Omental fat pad (tissue), 4 donors: ENCODE data around the gene GPR6. TPM values are rescaled to one million over a fixed set of nuclear protein-coding genes. Genes with fewer than 3 reads are reported as not detected.

ENCODE experiments used
- ATAC-seq: fragments of 150-250 bp; one replicate; pipeline ENCODE4 v1.9.1; 2016; ENCODE audit warnings: mild to moderate bottlenecking, moderate library complexity; ENCODE audit not compliant: low FRiP score
- DNase-seq: peaks from one replicate; pipeline ENCODE4 v3.0.0-alpha.2; 2019; ENCODE audit warnings: low spot score
- total RNA-seq, 4 donors: library from RNA; depleted of rRNA; stranded (reverse); fragments of >200 nt; gene quantifications; one replicate each; pipeline ENCODE4 v1.1.0, GENCODE V29; 2016
- TF ChIP-seq, protein P1 (sequence below), 3 donors: fragments of 450-650 bp; IDR thresholded peaks; one replicate each; pipeline ENCODE4 v1.5.1; 2016 to 2017; ENCODE audit warnings: antibody characterized with exemption in 3 of 3, mild to moderate bottlenecking in 3 of 3, moderate library complexity in 2 of 3

Gene GPR6
- total RNA-seq, 4 donors from 2014 or later: not detected

DNA sequence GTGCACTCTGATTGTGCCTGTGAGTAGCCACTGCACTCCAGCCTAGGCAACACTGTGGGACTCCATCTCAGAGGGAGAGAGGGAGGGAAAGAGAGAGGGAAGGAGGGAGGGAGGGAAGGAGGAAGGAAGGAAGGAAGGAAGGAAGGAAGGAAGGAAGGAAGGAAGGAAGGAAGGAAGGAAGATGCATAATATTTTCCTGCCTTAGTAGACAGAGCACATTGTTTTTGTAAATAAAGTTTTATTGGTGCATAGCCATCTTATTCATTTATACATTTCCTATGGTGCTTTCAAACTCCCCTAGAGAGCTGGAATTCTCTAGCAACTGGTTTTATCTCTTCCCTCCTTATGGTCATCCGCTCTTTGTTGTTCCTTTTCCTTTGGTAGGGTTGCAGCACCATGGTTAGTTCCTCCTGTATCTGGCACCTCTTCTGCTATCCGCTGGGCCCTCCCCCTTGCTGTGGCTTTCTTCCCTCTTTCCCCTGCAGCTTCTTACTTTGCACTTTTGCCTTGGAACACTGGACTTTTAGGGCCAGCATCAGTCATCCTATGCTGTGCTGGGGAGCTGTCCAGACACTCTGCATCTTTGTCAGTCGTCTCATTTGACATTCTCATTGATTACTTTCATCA, 20.2 kb downstream of the GPR6 start:
- ATAC-seq: no peak
- DNase-seq: no peak
- TF ChIP-seq, protein P1, sequence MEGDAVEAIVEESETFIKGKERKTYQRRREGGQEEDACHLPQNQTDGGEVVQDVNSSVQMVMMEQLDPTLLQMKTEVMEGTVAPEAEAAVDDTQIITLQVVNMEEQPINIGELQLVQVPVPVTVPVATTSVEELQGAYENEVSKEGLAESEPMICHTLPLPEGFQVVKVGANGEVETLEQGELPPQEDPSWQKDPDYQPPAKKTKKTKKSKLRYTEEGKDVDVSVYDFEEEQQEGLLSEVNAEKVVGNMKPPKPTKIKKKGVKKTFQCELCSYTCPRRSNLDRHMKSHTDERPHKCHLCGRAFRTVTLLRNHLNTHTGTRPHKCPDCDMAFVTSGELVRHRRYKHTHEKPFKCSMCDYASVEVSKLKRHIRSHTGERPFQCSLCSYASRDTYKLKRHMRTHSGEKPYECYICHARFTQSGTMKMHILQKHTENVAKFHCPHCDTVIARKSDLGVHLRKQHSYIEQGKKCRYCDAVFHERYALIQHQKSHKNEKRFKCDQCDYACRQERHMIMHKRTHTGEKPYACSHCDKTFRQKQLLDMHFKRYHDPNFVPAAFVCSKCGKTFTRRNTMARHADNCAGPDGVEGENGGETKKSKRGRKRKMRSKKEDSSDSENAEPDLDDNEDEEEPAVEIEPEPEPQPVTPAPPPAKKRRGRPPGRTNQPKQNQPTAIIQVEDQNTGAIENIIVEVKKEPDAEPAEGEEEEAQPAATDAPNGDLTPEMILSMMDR (IDR thresholded peaks at IDR 0.05): no peak

DNA sequence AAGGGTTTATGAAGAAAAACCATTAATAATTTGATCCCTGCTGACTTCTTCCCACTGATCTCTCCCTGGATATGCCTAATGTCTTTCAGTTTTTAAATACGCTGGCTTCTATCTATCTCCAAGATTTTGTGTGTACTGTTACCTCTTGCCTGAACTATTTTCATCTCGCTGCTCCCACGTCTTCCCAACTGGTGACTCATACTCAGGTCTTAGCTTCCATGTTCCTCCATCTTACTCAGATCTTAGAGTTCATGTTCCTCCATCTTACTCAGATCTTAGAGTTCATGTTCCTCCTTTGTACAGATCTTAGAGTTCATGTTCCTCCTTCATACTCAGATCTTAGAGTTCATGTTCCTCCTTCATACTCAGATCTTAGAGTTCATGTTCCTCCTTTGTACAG, 21.6 kb downstream of the GPR6 start:
- DNase-seq (no peak), ATAC-seq (no peak)
- TF ChIP-seq, protein P1 (IDR thresholded peaks at IDR 0.05): no peak

DNA sequence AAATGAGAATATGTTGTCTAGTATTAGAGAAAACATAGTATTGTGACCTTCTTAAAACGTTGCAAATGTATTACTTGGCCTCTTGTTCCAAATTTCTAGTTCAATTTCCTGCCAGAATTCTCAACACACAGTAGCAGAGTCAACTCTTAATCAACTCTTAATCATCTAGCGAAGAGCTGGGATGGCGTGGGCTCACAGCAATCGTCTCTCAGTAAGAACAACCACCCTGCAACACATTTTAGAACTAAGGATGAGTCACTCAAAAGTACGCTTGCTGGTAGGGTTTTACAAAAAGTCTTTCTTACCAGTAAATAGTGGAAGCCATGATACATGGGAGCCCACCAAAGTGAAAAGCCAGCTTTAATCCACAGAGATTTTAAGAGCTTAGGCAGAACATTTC, 24.6 kb downstream of the GPR6 start:
- ATAC-seq (no peak), DNase-seq (no peak)
- TF ChIP-seq, protein P1 (IDR thresholded peaks at IDR 0.05): no peak

DNA sequence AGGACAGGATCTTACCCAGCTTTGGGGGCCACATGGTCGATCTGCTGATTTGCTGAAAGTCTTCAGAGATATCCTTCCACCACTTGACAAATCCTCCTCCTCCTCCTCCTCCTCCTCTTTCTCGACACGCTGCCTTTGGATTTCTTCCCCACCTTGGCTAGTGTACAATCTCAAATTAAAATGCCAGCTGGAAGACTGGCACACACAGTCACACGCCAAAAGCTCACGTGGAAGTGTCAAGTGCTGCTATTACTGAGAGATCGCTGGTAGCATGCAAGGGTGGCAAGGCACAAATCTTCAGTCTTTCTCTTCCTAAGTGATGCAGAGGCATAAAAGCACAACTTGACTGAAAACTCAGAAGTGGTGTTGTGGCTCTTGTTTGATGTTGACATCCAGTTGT, 35.3 kb downstream of the GPR6 start:
- ATAC-seq: no peak

DNA sequence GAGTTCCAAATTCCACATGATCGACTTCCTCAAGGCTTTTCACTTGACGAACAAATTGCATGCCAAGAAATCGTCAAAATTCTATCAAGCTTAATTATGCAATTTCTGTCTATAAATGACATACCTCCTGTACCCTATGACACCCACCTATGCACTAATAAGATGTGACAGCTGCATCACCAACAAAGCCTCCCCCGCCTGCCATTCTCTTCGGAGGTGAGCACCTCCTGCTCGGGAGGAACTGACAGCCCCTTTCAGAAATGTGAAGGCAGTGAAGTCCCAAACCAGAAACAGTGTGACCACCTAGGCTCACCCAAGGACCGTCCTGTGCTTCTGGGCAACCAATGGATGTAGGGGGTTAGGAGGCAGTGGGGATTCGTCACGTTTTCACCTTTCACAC, 37.1 kb downstream of the GPR6 start:
- ATAC-seq (no peak), DNase-seq (no peak)
- TF ChIP-seq, protein P1 (IDR thresholded peaks at IDR 0.05): no peak

More for the DNA sequence above, 35.3 kb downstream of the GPR6 start:
- DNase-seq: no peak
- TF ChIP-seq, protein P1 (IDR thresholded peaks at IDR 0.05): no peak

DNA sequence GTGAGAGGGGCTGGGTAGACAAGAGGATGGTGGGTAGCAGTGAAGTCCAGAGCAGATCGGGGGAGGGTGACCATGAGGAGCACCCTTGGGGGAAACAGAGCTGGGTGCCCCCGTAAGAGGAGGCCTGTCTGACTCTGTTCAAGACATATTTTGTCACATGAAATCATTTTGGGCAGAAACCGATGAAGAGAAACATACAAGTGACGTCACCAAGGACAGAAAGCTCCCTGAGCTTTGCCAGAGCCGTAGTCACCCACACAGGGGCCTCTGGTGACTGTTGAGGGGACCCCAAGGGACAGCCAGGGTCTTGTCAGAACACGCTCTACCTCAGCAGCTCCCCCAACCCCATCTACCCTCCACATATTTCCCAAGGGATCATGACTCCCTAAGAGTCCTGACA, 39.2 kb downstream of the GPR6 start:
- TF ChIP-seq, protein P1 (IDR thresholded peaks at IDR 0.05): no peak
- DNase-seq (no peak), ATAC-seq (no peak)

DNA sequence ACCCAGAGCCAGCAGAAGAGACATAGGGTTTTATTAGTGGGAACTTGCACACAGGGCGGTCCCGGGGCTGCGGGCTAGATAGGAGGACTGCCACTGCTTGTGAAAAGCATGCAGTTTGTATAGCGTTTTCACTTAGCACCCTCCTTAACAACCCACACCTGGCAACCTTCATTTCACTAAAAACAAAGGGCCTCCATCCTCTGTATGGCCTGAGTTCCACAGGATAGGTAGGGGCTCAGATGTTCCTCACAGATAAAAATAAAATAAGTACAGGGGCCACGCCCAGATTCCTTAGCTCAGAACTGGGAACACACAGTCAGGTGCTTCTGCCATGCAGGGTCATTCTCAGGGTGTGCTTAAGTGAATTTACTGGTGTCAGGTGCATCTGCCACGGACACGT, 39.8 kb downstream of the GPR6 start:
- ATAC-seq: no peak
- TF ChIP-seq, protein P1 (IDR thresholded peaks at IDR 0.05): no peak
- DNase-seq: no peak
